Stomach (tissue), 4 donors: ENCODE measurements around the gene NR1H4.

ENCODE experiments used
- CTCF ChIP-seq, 7 experiments: fragments of 450-650 bp in 4 of 7; fragments of 200-600 bp in 3 of 7; sonication (generic) in 3 of 7; IDR thresholded peaks; one replicate each; pipeline ENCODE4 v1.5.1; 2016 to 2019; ENCODE audit warnings: antibody characterized with exemption in 7 of 7, control low read depth in 2 of 7, mild to moderate bottlenecking in 1 of 7
- EP300 ChIP-seq: sonication (generic); formaldehyde crosslinking; IDR thresholded peaks from one replicate; pipeline ENCODE4 v1.6.1; 2017; ENCODE audit warnings: antibody characterized with exemption
- POLR2A ChIP-seq, 4 donors: fragments of 450-650 bp; IDR thresholded peaks; one replicate each; pipeline ENCODE4 v1.6.1; 2016; ENCODE audit warnings: antibody characterized with exemption in 4 of 4, control low read depth in 2 of 4, mild to moderate bottlenecking in 1 of 4, moderate library complexity in 1 of 4
- POLR2AphosphoS5 ChIP-seq, 3 donors: sonication (generic); formaldehyde crosslinking; IDR thresholded peaks; one replicate each; pipeline ENCODE4 v1.6.1; 2016; ENCODE audit warnings: antibody characterized with exemption in 3 of 3

GRCh38 chr12:100442403-100442802 lies 31.3 kb upstream of the NR1H4 start:
- no peak for TF ChIP-seq CTCF (IDR thresholded peaks at IDR 0.05)
- no peak for TF ChIP-seq POLR2A (IDR thresholded peaks at IDR 0.05)
- TF ChIP-seq POLR2AphosphoS5 (IDR thresholded peaks at IDR 0.05), result no peak
- TF ChIP-seq EP300, result no peak
